Chondrocyte (in vitro differentiated cells): ENCODE results near the gene CDH18. TPM values are rescaled to one million over a fixed set of nuclear protein-coding genes. Genes with fewer than 3 reads are reported as not detected.

Source experiments
- DNase-seq: peaks from one replicate; pipeline ENCODE4 v3.0.0; 2021; ENCODE audit warnings: mixed read lengths, low spot score
- H3K27ac Mint-ChIP-seq: one replicate; pipeline ENCODE4 v1.8.0; 2021; ENCODE audit warnings: mild to moderate bottlenecking, moderate library complexity, mixed read lengths; ENCODE audit not compliant: unreplicated experiment
- H3K27me3 Mint-ChIP-seq: 2 replicates; pipeline ENCODE4 v1.8.0; 2021; ENCODE audit warnings: low read depth, mixed read lengths
- H3K36me3 Mint-ChIP-seq: 2 replicates; pipeline ENCODE4 v1.8.0; 2021; ENCODE audit warnings: low read depth, mixed read lengths
- H3K4me1 Mint-ChIP-seq: 2 replicates; pipeline ENCODE4 v1.8.0; 2021; ENCODE audit warnings: low read depth, mild to moderate bottlenecking, mixed read lengths
- H3K4me3 Mint-ChIP-seq: one replicate; pipeline ENCODE4 v1.8.0; 2021; ENCODE audit warnings: mild to moderate bottlenecking, moderate library complexity, mixed read lengths; ENCODE audit not compliant: unreplicated experiment
- H3K9me3 Mint-ChIP-seq: 2 replicates; pipeline ENCODE4 v1.8.0; 2021; ENCODE audit warnings: low read depth, mixed read lengths
- long read RNA-seq: library from polyadenylated mRNA; stranded (forward); transcript quantifications from one replicate; pipeline ENCODE4 v2.0.0, GENCODE V29; 2021
- total RNA-seq: library from RNA; stranded (reverse); gene quantifications from 3 replicates; pipeline ENCODE4 v1.2.1, GENCODE V29; 2021
- TF ChIP-seq, protein P1 (sequence below): fragments of 200-600 bp; sonication (generic); IDR thresholded peaks from 2 replicates; pipeline ENCODE4 v1.5.0; 2021; ENCODE audit warnings: antibody characterized with exemption, mild to moderate bottlenecking, moderate library complexity

The CDH18 gene, protein sequence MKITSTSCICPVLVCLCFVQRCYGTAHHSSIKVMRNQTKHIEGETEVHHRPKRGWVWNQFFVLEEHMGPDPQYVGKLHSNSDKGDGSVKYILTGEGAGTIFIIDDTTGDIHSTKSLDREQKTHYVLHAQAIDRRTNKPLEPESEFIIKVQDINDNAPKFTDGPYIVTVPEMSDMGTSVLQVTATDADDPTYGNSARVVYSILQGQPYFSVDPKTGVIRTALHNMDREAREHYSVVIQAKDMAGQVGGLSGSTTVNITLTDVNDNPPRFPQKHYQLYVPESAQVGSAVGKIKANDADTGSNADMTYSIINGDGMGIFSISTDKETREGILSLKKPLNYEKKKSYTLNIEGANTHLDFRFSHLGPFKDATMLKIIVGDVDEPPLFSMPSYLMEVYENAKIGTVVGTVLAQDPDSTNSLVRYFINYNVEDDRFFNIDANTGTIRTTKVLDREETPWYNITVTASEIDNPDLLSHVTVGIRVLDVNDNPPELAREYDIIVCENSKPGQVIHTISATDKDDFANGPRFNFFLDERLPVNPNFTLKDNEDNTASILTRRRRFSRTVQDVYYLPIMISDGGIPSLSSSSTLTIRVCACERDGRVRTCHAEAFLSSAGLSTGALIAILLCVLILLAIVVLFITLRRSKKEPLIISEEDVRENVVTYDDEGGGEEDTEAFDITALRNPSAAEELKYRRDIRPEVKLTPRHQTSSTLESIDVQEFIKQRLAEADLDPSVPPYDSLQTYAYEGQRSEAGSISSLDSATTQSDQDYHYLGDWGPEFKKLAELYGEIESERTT
- total RNA-seq, result not detected in 3 replicates
- long read RNA-seq, result 0 reads

DNA sequence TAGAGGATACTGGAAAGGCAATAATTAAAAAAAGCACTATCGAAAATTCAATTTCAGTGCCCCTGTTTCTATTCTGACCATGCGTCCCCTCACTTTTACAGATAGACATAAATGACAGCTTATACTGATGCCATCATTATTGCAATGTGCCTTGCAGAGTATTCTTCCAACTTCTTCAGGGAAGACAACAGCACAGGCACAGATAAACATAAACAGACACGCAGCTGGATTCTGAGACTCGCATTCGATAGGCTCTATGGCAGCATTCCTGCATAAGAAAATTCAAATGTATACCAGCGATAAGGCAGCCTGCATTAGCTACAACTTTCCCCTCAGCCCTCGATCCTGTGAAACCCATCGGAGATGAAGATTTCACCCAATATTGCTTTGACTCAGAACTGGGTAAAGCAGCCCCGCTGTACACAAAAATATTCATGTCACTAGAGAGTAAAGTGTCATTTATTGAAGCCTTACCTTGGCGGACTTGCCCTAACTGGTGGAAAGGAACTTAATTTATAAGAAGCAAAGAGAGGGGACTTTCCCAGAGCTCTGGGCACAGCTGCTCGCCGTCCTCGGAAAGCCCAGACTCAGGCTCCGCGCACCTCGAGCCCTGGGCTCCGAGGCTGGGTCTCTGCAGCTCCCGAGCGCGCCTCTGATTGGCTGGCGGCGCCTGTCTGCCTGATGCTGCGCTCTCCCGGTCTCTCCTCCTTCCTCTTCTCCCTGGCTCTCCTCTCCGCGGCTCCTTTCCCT lies at the start of gene CDH18:
Gene CDH18, minus strand, starts transcription at position 589 of the 750 bp plus-strand sequence. CDS start 149,214 bp downstream, outside the sequence.
- H3K27me3 Mint-ChIP-seq, result peaks cover 43% of the 10 kb centered on the region

DNA sequence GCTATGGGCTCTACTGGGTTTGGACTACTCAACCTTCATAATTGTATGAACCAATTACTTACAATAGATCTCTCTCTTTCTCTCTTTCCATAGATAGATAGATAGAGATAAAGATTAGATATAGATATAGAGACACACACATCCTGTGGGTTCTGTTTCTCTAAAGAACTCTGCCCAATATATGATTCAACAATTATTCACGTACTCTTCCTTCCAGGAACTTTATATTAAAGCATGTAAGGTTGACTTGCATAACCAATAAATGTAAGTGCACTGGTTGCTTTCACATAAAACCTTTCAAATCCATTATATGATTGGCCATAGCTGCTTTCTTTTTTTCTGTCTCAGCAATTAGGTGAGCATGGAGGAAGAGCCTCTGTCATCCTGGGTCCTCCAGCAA lies 46.7 kb upstream of the CDH18 start:
- DNase-seq, result no peak
- Mint-ChIP-seq H3K9me3 (peaks cover 14% of the 10 kb centered on the region), H3K4me1 (no peaks in the 10 kb centered on the region), H3K36me3 (no peaks in the 10 kb centered on the region), H3K4me3 (no peak overlapping the region), H3K27ac (no peak overlapping the region), H3K27me3 (no peaks in the 10 kb centered on the region)
- TF ChIP-seq, protein P1, sequence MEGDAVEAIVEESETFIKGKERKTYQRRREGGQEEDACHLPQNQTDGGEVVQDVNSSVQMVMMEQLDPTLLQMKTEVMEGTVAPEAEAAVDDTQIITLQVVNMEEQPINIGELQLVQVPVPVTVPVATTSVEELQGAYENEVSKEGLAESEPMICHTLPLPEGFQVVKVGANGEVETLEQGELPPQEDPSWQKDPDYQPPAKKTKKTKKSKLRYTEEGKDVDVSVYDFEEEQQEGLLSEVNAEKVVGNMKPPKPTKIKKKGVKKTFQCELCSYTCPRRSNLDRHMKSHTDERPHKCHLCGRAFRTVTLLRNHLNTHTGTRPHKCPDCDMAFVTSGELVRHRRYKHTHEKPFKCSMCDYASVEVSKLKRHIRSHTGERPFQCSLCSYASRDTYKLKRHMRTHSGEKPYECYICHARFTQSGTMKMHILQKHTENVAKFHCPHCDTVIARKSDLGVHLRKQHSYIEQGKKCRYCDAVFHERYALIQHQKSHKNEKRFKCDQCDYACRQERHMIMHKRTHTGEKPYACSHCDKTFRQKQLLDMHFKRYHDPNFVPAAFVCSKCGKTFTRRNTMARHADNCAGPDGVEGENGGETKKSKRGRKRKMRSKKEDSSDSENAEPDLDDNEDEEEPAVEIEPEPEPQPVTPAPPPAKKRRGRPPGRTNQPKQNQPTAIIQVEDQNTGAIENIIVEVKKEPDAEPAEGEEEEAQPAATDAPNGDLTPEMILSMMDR, result no peak

More for the DNA sequence above, at the start of gene CDH18:
- H3K4me3 Mint-ChIP-seq, result peak within 1 kb of the TSS; percentile 64
- H3K36me3 Mint-ChIP-seq, result no peaks in the 10 kb centered on the region
- no peaks in the 10 kb centered on the region for H3K9me3 Mint-ChIP-seq
- peaks cover 10% of the 10 kb centered on the region for H3K4me1 Mint-ChIP-seq
- TF ChIP-seq, protein P1, result no peak
- DNase-seq, result peak; percentile 65
- H3K27ac Mint-ChIP-seq, result no peak within 1 kb of the TSS

DNA sequence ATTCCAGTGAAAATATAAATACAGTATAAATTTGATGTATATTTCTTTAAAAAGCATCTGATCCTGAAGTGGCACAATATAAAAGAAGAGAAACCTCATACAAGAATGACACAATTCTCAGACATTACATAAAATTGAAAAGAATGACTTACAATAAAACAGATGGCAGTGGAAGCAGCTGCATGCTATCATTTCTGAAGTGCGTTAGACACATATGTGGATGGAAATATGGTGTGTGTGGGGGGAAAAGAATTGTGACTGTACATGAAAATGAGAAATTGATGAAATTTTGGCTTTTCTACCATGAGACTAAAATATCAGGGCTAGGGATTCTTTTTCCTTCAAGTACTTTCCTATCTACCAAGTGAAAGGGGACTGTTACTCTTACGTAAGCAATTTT lies 45.9 kb upstream of the CDH18 start:
- H3K27me3 Mint-ChIP-seq, result no peaks in the 10 kb centered on the region
- H3K4me3 Mint-ChIP-seq, result no peak overlapping the region
- no peak for DNase-seq
- H3K4me1 Mint-ChIP-seq, result no peaks in the 10 kb centered on the region
- H3K27ac Mint-ChIP-seq, result no peak overlapping the region
- H3K36me3 Mint-ChIP-seq, result no peaks in the 10 kb centered on the region
- peaks cover 10% of the 10 kb centered on the region for H3K9me3 Mint-ChIP-seq
- TF ChIP-seq, protein P1, result no peak

DNA sequence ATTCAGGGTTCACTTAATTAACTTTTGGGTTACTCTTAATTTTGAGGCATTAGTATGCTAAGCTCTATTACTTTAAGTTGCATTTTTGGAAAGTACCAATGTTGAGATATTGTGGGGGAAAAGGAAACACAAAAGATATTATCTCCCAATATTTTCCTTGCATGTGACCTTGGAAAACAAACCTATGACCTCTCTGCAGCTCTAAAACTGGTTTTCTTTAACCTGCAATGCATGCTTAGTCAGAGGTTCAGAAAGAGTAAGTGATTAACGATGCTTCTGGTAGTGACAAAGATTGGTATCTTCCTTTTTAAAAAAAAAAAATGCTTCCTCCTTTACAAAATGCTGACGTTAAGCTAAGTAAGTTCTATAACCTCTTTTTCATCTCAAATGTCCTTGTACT lies 44.9 kb upstream of the CDH18 start:
- TF ChIP-seq, protein P1, result no peak

DNA sequence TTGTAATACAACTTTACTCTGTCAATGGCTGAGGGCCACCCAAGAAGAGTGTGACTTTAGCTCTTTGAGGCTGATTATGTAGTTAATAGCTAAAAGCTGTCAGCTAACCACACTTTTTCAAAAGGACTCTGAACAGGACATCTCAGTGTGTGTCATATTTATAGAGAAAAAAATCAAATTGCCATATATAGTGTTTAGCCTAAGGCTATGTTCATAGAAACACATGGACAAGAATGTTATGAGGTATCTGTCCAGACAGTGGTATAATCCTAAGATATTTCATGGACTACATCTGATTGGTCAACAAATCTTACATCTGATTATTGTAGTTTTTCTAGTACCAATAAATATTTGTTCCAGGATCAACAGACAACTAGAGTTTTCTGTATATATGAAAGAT lies 42.1 kb upstream of the CDH18 start:
- no peak overlapping the region for H3K27ac Mint-ChIP-seq
- DNase-seq, result no peak

More for the DNA sequence above, 44.9 kb upstream of the CDH18 start:
- H3K4me1 Mint-ChIP-seq, result no peaks in the 10 kb centered on the region
- H3K9me3 Mint-ChIP-seq, result peaks cover 4% of the 10 kb centered on the region
- no peaks in the 10 kb centered on the region for H3K27me3 Mint-ChIP-seq
- H3K4me3 Mint-ChIP-seq, result no peak overlapping the region
- H3K27ac Mint-ChIP-seq, result no peak overlapping the region
- DNase-seq, result no peak
- H3K36me3 Mint-ChIP-seq, result no peaks in the 10 kb centered on the region

More for the DNA sequence above, 42.1 kb upstream of the CDH18 start:
- Mint-ChIP-seq H3K27me3 (peaks cover 1% of the 10 kb centered on the region), H3K9me3 (peaks cover 2% of the 10 kb centered on the region), H3K4me3 (no peak overlapping the region), H3K4me1 (no peaks in the 10 kb centered on the region), H3K36me3 (no peaks in the 10 kb centered on the region)
- TF ChIP-seq, protein P1, result no peak
